ENCODE data around the gene STRIP2. TPM values are rescaled to one million over a fixed set of nuclear protein-coding genes. Genes with fewer than 3 reads are reported as not detected.

Gene STRIP2
- total and polyA plus RNA-seq, 9 of the 15 experiments (the other 6 are each of a cell fraction or from before 2014, with no cell fraction given), result 10.1 to 81.8 (median 42.3) TPM

GRCh38 chr7:129433847-129434674 lies at the start of gene STRIP2 (continued):
- peak; percentile 100 for TF ChIP-seq RBM25 (IDR thresholded peaks at IDR 0.05; ENCODE audit: low read depth, low read length, severe bottlenecking)
- TF ChIP-seq TBP (optimal IDR thresholded peaks at IDR 0.05; ENCODE audit: low read depth, low read length), result peak; percentile 94
- TF ChIP-seq PHB (CRISPR knock-in tag; IDR thresholded peaks at IDR 0.05), result no peak; the same call in 1 of the 2 replicates
- TF ChIP-seq ZNF174 (CRISPR knock-in tag; IDR thresholded peaks at IDR 0.05), result no peak
- peak; percentile 38 for TF ChIP-seq RBM22 (IDR thresholded peaks at IDR 0.05; ENCODE audit: low read depth, low read length, poor library complexity, severe bottlenecking)
- TF ChIP-seq TFAP4 (CRISPR knock-in tag; IDR thresholded peaks at IDR 0.05; ENCODE audit: borderline replicate concordance), result peak; percentile 58; the same call in 1 of the 2 replicates
- TF ChIP-seq ETV5 (CRISPR knock-in tag; IDR thresholded peaks at IDR 0.05; ENCODE audit: low read depth), result peak; percentile 67
- no peak for TF ChIP-seq ZC3H8 (IDR thresholded peaks at IDR 0.05)
- no peak for TF ChIP-seq NCOA6 (IDR thresholded peaks at IDR 0.05)
- TF ChIP-seq GTF2A2 (tag; IDR thresholded peaks at IDR 0.05), result 0 out of 2 replicates have a peak, but pooled peaks have one; percentile 29
- no peak for TF ChIP-seq HIVEP1 (CRISPR knock-in tag; IDR thresholded peaks at IDR 0.05)
- peak; percentile 48; the same call in 1 of the 2 replicates for TF ChIP-seq DIDO1 (tag; IDR thresholded peaks at IDR 0.05; ENCODE audit: low read depth)
- peak; percentile 97 for TF ChIP-seq GTF2E2 (tag; IDR thresholded peaks at IDR 0.05)
- TF ChIP-seq, protein P1, sequence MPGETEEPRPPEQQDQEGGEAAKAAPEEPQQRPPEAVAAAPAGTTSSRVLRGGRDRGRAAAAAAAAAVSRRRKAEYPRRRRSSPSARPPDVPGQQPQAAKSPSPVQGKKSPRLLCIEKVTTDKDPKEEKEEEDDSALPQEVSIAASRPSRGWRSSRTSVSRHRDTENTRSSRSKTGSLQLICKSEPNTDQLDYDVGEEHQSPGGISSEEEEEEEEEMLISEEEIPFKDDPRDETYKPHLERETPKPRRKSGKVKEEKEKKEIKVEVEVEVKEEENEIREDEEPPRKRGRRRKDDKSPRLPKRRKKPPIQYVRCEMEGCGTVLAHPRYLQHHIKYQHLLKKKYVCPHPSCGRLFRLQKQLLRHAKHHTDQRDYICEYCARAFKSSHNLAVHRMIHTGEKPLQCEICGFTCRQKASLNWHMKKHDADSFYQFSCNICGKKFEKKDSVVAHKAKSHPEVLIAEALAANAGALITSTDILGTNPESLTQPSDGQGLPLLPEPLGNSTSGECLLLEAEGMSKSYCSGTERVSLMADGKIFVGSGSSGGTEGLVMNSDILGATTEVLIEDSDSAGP (CRISPR knock-in tag; IDR thresholded peaks at IDR 0.05), result 0 out of 2 replicates have a peak, but pooled peaks have one; percentile 54
- peak; percentile 18; the same call in 1 of the 2 replicates for TF ChIP-seq THRB (CRISPR knock-in tag; conservative IDR thresholded peaks at IDR 0.05)
- TF ChIP-seq KLF13 (tag; IDR thresholded peaks at IDR 0.05; ENCODE audit: borderline replicate concordance, low read depth), result no peak
- TF ChIP-seq RBM15 (IDR thresholded peaks at IDR 0.05; ENCODE audit: insufficient read depth, low read length), result no peak
- TF ChIP-seq SRSF3 (IDR thresholded peaks at IDR 0.05; ENCODE audit: insufficient read depth, low read length), result no peak
- no peak for TF ChIP-seq DNMT1 (IDR thresholded peaks at IDR 0.05)
- peak; percentile 68; the same call in 1 of the 2 replicates for TF ChIP-seq HMGXB4 (CRISPR knock-in tag; IDR thresholded peaks at IDR 0.05)
- TF ChIP-seq SREBF2 (CRISPR knock-in tag; IDR thresholded peaks at IDR 0.05), result 0 out of 2 replicates have a peak, but pooled peaks have one; percentile 23
- TF ChIP-seq SRSF9 (IDR thresholded peaks at IDR 0.05; ENCODE audit: borderline replicate concordance, low read depth, low read length), result no peak

All from K562 (cell line).